Right renal pelvis (tissue), 4 donors: ENCODE measurements around the gene HSPG2. TPM values are rescaled to one million over a fixed set of nuclear protein-coding genes. Genes with fewer than 3 reads are reported as not detected.

ENCODE experiments used
- DNase-seq, 4 donors: peaks; one replicate each; pipeline ENCODE4 v3.0.0-alpha.2; 2013; ENCODE audit warnings: low read depth in 4 of 4, low spot score in 3 of 4, missing footprints in 1 of 4
- polyA plus RNA-seq, 4 donors: library from polyadenylated mRNA; unstranded; fragments of 120-200 nt; gene quantifications; one replicate each; pipeline ENCODE4 v1.2.1, GENCODE V29; 2013; ENCODE audit not compliant: insufficient read length in 4 of 4

The HSPG2 gene
- polyA plus RNA-seq, 4 donors: 147 to 222 (median 176) TPM

DNA sequence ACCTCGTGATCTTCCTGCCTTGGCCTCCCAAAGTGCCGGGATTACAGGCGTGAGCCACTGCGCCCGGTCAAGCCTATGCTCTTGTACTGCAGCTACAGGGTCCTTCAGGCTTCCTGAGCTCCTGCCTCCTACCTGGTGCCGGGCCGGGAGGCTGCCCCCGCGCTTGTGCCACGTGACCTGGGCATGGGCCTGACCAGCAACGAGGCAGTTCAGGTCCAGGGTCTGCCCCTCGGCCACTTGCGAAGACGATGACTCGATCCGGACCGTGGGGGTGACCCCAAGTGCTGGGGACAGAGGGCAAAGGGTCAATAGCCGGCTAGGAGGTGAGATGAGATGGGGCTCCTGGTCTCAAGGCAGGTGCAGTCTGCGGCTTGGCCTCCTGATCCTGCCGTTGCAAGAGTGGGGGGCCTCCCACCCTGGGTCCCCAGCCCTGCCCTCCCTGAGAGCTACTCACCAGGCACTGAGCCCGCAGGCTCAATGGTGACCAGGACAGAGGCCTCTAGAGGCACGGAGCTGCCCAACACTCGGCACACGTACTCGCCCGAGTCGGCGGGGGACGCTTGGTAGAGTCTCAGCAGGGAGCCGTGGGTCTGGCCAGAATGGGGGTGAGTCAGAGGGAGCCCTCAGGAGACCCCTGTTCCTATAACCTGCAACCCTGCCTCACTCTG, 87.1 kb downstream of the HSPG2 start:
- DNase-seq: no peak

DNA sequence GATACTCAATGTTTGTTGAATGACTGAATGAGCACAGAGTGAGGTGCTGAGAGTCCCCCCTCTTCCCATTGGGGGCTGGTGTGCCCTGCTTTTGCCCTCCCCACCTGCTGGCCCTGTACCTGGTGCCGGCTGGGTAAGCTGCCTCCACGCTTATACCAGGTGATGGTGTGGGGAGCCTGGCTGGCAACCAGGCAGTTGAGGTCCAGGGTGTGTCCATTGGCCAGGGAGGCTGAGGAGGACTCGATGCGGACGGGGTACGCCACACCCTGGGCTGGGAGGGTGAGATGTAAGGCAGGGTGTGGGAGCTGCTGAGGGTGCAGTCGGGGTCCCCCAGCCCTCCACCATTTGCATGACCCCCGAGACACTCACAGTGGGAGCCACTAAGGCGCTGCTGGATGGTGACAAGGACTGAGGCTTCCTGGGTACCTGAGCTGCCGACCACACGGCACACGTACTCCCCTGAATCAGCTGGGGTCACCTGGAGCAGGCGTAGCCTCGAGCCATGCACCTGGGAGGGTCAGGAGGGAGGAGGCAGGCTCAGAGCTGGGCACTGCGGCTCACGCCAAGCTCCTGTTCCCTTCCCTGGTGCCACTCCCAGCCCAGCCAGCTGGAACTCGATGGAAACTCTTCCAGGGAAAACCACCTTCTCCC, 88.5 kb downstream of the HSPG2 start:
- DNase-seq: no peak

DNA sequence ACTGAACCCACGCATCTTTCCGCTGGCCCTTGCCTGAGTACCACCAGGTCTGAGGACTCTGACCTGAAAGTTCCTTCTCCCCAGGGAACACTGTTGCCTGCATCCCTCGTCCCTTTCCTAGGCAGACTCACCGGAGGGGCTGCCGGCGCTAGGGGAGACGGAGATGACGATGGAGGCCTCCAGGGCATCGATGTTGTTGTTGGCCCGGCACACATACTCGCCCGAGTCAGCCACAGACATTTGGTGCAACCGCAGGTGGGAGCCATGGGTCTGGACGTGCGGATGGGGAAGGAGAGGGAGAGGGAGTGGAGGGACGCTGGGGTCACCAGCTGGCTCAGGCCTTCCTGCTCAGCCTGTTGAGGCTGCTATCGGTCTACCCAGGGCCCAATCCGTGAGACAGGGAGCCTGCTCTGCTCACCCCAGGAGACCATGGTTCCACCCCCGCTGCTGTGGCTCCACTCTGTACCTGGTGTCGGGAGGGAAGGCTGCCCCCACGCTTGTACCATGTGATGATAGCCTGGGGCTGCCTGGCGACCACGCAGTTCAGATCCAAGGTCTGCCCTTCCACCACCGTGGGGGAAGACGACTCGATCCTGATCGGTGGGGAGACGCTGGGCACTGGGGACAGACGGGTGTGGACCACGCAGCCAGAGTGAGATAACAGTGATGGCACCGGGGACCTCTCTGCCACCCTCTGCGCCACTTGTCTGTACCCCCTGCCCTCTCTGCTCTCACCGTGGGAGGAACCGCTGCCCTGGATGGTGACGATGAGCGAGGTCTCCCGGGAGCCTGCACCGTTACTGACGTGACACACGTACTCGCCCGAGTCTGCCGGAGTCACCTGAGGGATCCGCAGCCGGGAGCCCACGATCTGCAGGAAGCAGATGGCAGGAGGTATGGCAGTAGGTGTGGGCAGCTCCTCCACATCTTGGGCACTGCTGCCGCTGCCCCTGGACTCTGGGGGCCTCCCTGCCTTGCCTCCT, 89.6 kb downstream of the HSPG2 start:
- no peak for DNase-seq

DNA sequence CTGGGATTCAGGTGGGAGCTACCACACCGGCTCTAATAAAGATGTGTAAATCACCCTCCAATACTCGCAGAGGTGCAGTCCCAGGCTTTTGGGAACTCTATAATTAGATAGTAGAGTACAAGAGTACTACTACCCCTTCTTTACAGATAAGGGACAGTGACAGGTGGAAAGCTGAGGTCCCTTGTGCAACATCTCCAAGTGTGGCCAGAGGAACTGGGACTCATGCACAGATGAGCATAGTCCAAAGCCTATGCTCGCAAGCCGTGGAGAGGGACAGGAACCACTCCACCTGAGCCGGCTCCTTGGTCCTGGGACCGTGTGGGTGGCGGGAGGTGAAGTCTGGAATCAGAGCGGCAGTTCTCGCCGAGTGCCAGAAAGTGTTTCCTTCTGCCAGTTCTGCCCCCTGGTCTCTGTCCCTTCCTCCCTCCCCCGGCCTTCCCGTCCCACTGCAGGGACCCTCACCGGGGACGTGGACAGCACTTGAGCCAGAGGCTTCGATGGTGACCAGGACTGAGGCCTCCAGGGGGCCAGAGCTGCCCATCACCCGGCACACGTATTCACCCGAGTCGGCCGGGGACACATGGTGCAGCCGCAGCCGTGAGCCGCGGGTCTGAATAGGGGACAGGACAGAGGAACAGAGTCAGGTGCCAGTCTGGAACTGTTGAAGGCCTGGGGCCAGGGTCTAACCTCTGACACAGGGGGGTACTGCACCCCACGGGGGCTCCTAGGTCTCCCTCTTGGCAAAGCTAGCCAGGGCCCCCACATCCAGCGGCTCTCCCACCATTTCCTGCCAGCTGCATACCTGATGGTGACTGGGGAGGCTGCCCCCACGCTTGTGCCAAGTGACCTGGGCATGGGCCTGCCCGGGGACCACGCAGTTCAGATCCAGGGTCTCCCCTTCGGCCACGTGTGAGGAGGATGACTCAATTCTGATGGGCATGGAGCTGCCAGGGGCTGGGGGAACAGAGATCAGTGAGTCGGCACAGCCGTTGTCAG, 91.2 kb downstream of the HSPG2 start:
- DNase-seq: no peak

DNA sequence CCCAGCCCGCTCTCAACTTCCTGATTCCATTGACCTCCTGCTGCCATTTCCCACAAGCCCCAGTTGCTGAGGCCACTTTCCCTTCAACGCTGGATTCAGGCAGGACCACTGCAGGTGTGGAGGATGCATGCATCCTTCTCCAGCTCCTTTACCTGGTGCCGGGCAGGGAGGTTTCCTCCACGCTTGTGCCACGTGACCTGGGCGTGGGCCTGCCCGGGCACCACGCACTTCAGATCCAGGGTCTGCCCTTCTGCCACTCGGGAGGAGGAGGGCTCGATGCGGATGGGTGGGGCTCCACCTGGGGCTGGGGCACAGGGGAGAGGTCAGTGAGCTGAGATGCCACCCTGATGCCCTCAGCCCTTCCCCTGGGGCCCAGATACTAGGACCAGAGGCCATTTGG, 93.1 kb downstream of the HSPG2 start:
- DNase-seq: no peak

DNA sequence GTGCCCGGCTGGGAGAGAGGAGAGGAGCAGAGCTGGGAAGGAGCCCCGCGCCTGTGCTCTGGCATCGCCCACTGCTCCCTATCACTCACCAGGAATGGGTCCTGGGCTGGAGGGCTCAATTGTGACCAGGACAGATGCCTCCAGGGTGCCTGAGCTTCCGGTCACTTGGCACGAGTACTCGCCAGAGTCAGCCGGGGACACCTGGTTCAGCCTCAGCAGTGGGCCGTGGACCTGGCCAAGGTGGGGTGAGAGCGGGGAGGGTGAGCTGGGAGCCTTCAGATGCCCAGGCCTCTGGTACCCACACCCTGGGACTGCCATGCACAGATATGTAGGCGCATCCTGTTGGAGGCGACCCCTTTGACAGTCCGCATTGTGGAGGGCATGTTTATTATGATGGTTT, 93.9 kb downstream of the HSPG2 start:
- no peak for DNase-seq

DNA sequence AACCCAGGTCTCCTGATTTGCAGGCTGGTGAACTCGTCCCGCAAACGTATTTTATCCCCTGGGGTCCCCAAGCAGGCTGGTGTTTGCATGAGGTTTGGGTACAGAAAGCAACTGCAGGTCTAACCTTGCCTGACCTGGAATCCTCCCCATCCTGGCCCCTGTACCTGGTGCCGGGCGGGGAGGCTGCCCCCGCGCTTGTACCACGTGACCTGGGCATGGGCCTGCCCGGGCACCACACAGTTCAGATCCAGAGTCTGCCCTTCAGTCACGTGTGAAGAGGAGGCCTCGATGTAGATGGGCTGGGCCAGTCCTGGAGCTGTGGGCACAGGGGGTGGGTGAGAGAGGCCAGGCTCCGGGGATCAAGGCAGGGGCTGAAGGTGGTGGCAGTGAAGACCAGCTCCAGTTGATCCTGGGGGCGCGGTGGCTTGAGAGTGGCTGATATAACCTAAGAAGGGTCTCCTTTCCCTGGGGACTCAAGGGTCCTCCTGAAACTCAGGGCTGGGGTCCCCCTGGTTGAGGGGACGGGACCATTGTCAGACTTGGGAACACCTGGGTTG, 94.4 kb downstream of the HSPG2 start:
- no peak for DNase-seq

DNA sequence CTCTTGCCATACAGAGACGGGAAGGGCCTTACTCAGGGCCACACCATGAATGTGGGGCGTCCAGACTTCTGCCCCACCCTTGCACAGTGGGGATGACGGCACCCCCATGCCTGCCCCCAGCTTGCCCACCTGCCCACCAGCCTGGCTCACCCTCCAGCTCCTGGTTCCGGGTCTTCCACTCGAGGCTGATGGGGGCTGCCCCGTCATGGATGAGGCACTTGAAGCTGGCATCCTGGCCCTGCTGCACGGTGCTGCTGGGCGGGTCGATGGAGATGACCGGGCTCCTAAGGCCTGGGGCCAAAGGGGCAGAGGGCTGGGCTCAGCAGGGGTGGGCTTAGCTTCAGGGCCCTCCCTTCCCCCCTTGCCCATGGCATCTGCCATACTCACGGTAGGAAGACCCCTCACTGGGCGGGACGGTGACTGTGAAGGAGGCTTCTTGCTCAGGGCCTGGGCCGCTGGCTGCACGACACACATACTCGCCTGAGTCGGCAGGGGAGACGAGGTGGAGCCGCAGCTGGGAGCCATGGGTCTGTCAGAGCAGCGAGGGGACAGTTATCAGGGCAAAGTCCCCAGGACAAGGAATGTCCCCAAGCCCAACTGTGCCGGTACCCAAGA, 95.2 kb downstream of the HSPG2 start:
- no peak for DNase-seq

DNA sequence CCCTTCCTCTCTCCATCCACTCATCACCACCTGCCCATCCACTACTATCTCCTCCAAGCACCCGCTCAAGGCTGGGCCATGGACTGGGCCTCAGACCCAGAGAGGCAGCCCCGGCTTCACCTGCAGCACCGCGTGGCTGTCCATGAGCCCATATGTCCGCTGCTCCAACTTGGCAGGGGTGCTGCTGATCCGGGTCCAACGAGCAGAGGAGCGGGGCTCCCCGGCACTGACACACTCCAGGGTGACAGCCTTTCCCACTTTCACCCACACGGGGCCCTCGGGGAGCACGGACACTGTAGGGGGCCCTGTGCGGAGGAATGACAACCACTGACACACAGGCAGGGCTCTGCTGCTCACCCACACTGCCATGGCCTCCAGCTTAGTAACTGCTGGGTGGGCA, 96.1 kb downstream of the HSPG2 start:
- DNase-seq: no peak

DNA sequence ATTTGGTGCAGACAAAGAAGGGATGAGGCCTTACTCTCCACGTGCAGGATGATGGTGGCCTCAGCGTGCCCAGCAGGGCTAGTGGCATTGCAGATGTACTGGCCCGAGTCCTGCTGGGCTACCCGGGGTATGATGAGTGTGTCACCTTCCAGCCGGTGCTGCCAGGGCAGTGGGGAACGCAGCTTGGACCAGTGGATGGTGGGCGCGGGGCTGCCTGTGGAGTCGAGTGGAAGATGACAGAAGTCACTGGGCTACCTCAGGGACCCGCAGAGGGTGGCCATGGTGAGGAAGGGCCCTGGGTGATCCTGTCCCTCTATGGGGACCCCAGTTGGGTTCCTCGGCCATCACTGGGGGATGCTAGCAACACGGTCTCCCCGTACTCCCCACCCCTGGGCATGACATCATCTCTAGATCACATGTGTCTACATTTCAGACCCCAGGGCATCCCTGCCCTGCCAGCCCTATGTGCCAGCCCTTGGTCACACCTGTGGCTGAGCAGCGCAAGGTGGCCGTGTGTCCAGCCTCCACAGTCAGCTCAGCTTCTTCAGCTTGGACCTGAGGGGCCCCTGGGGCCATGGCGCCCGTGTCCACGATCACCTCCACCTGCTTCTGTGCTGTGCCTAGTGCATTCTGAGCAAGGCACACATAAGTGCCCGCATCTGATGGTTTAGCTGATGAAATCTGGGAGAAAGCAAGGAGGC, 97.6 kb downstream of the HSPG2 start:
- no peak for DNase-seq

DNA sequence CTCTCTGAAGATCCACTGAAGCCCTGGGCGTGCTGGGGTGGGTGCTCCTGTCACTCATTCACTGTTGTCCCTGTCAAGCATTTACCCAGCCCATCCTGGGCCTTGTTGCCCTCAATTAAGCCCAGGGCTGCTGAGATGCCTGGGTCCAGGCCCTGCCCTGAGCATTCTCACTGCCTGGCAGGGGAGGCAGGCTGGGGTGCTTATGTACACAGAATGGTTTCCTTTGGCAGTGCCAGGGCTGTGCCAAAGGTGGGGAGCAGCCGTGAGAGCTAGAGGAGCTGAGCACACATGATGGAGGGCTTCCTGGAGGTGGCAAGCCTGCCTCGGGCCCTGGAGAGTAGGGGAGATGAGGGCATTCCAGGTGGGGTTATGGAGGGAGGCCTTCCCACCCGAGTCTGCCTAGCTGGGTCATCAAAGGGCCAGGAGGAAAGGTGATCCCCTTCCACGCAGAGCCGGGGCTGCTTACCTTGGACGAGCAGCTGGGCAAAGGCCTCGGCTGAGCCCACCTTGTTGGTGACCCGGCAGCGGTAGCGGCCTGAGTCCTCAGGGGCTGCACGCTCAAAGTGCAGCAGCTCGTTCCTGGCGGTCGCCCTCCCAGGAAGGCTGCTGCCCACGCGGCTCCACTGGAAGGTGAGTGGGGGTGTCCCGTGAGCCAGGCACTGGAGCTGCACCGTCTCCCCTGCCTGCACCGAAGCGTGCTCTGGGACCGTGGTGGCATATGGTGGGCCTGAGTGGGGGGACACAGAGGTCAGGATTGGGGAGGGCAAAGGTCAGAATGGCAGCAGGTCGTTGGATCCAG, 98.6 kb downstream of the HSPG2 start:
- DNase-seq: no peak

DNA sequence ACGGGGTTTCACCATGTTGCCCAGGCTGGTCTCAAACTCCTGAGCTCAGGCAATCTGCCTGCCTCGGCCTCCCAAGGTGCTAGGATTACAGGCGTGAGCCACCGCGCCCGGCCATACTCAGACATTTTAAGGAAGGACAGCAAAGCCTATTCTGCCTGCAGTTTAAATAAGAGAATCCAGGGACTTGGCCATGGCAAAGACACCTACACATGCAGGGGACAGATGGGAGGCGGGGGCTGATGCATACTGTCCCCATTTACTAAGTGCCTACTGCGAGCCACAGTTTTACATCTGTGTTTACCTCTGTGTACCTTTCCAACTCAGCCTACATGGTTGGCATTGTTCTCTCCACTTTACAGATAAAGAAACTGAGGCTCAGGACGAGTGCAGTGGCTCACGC, 99.6 kb downstream of the HSPG2 start:
- no peak for DNase-seq

DNA sequence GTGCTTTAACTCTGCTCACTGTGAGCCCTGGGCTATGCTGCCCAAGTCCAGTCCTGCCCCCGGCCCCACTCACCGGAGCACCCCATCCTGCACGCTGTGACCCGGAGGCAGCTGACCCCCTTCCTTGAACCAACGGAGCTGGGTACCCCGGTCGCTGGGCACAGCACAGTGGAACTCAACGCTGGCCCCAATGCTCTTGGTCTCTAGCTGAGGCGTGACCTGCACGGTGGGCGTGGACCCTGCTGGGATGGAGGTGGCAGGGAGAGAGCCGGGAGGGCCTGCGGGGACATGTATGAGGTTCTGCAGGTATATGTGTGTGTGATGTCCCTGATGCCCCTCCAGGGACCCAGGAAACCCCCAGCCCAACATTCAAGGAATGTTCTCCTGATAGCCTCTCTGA, 100.4 kb downstream of the HSPG2 start:
- no peak for DNase-seq

DNA sequence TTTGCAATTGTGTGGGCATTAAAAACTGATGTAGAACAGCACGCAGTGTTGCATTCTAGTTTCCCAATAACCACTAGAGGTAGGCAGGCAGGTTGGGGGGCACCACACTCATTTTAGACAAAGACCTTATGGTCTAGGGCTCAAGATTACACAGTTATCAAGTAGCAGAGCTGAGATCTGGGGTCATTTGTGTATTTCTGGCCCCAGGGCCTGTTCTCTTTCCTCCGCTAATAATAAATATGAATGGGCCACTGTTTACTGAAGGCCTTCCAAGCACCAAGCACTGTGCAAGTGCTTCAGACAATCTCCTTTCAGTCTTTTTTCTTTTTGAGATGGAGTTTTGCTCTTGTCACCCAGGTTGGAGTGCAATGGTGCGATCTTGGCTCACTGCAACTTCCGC, 101.1 kb downstream of the HSPG2 start:
- DNase-seq: no peak

DNA sequence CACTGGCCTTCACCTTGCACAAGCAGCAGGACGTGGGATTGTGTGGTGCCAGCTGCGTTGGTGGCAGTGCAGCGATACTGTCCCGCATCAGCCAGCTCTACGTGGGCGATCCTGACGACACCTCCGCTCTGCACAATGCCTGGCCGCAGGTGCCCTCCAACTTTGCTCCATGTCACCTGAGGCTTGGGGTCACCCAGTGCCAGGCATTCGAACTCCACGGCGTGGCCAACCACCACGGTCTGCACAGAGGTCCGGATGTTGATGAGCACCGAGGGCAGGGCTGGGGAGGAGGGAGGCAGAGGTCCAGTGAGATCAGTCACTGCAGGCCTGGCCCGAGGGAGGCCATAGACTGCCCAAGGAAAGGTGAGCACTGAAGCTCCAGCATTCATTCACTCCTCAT, 102.4 kb downstream of the HSPG2 start:
- DNase-seq: no peak

DNA sequence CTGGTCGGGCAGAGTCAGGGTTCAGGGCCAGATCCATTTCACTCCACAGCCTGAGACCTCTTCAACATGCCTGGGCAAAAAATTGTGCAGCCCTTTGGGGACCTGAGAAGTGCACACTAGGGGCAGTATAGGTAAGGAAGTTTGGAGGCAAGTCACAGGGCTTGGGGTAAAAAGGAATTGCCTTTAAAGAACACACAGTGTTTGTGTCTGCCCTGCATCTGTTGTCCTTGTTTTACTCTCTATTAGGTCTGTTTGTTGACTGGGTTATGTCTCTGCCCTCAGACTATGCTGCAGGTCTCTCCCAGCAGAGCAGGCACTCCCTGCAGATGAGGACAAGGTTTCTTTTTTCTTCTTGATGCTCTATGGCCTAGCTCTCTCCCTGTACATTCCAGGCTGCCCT, 103.0 kb downstream of the HSPG2 start:
- no peak for DNase-seq

DNA sequence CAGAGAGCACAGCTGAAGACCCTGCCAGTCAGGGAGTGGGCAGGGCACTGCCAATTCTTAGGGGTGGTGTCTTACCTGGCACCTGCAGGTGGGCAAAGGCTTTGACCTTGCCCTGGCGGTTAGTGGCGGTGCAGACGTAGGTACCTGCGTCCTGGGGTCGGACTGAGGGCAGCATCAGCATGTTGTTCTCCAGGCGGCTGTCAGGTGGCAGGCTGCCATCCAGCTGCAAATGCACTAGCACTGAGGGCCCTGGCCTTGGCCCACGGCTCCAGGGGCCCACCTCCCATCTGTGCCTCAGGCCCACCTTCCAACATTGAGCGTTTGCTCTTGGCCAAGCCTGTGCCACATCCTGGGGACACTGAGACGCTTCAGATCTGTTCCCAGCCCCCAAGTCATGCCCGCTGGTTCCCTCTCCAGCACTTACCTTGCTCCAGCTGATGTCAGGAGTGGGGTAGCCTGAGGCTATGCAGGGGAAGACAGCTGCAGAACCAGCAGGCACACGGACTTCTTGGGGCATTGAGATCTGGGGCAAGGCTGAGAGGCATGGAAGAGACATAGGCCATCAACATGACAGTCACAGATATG, 103.6 kb downstream of the HSPG2 start:
- DNase-seq: no peak

DNA sequence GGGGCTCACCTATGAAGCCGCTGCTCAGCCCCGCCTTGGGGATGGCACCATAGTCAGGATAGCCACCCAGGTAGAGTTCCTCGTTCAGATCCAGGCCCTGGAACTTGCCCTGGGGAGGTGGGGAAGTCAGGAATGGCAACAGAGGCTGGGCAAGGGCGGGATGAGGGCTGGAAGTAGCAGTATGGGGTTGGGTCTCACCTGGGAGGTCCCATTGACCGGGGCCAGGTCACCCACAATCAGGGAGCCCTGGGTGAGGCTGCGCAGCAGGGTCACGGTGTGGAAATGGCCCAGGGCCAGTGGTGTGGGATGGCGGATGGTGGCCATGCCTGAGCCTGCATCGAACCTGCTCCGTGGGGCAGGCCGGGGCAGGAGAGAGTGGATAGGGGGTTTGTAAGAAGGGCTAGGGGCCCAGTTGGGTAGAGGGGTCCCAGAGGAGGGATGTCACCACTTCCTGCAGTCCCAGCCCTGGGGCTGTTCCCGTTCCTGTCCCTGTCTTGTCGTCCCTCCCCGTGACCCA, 105.6 kb downstream of the HSPG2 start:
- DNase-seq: no peak
